Fibroblast of pulmonary artery (primary cell): Measurements from ENCODE around the gene SH3TC2.

Experiments
- DNase-seq: peaks from one replicate; pipeline ENCODE4 v3.0.0-alpha.2; 2010; ENCODE audit warnings: low read depth
- H3K4me3 ChIP-seq: replicated peaks from 2 replicates; pipeline ENCODE4 v1.5.1; 2011; ENCODE audit warnings: low read depth, mild to moderate bottlenecking, control low read depth, low read length, moderate library complexity
- CTCF ChIP-seq: IDR thresholded peaks from 2 replicates; pipeline ENCODE4 v1.5.1; 2011; ENCODE audit warnings: mild to moderate bottlenecking, control low read depth, low read length, inconsistent platforms; ENCODE audit errors: missing control alignments

Gene SH3TC2

GRCh38 chr5:148976569-148977381 is 86.1 kb downstream of the SH3TC2 start:
- no peak for TF ChIP-seq CTCF
- H3K4me3 ChIP-seq: no peak overlapping the region
- no peak for DNase-seq

DNA sequence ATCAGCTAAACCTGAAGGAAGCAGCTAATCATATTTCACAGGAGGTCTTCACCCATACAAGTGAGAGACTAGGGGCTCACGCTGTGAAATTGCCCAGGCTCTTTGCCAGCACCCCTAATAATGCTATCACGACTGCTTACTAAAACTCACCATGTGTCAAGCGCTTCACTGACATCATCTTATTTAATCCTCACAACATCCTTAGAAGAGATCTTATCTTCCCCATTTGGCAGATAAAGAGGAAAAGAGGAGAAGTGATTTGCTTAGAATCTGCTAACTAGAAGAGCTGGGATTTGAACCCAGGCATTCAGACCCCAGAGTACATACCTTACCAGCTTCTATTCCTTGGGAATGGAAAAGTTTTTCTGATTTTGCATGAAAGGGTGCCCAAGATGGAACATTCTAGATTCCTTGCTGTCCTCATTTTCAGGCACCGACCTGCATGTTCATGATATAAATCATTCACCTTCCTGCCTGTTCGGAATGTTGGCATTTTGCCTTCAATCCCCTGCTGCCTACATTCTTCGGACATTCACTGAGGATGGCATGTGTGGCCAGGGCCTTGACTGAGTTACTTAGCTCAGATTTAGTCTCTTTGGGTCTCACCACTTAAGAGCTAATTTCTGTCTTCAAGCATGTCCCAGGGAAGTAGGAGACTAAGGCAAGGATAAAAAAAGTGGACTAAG is 88.1 kb downstream of the SH3TC2 start:
- TF ChIP-seq CTCF: no peak
- DNase-seq: no peak
- no peak overlapping the region for H3K4me3 ChIP-seq

- TF ChIP-seq CTCF: no peak
- DNase-seq: peak; percentile 57
- H3K4me3 ChIP-seq: no peak overlapping the region
Observed at GRCh38 chr5:148973455-148973854, 89.4 kb downstream of the SH3TC2 start.

- DNase-seq: peak; percentile 85
- no peak for TF ChIP-seq CTCF
- H3K4me3 ChIP-seq: no peak overlapping the region
Observed at GRCh38 chr5:148972974-148973374, 89.9 kb downstream of the SH3TC2 start.

DNA sequence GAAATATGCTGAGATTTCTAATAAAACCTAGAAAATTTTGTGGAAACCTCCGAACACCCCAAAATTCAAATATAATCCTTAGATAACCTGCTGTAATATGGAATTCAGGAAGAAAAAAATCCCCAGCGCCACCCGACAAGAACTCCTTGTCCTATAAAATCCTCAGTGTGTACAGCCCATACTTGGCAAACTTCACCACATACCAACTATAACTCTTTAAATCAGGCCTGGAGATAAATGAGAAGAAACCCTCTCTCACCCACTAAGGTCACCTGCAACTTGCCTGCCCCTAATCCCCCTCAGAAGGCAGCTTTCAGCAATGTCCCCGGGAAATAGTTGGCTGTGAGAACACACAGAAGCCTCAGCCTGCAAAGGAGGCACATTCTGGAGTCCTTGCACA is 90.5 kb downstream of the SH3TC2 start:
- DNase-seq: no peak
- no peak overlapping the region for H3K4me3 ChIP-seq
- no peak for TF ChIP-seq CTCF

GRCh38 chr5:148970876-148971275 is 92.0 kb downstream of the SH3TC2 start:
- H3K4me3 ChIP-seq: no peak overlapping the region
- no peak for DNase-seq
- TF ChIP-seq CTCF: no peak
